PC-3 (cell line): ENCODE data around the gene DNAL4. TPM values are rescaled to one million over a fixed set of nuclear protein-coding genes. Genes with fewer than 3 reads are reported as not detected.

Experiments
- ATAC-seq: fragments of 200-7000 bp; cut with Tn5 transposase; 2 replicates; pipeline ENCODE4 v1.9.1; 2020; ENCODE audit warnings: mild to moderate bottlenecking, moderate library complexity
- BruUV-seq: library from RNA; stranded (reverse); fragments of 400-500 nt; replicated peaks from 2 replicates; lab custom pipeline; 2021; lab: Mats Ljungman, UMichigan
- CTCF ChIA-PET: fragments of 300-600 bp; sonication (Branson Sonifier 250); formaldehyde crosslinking; loops from one replicate; lab custom pipeline; 2022; ENCODE audit warnings: antibody characterized with exemption; lab: Charles Lee
- POLR2A ChIA-PET: fragments of 300-600 bp; sonication (Branson Sonifier 250); formaldehyde crosslinking; loops from one replicate; lab custom pipeline; 2022; ENCODE audit warnings: antibody characterized with exemption; ENCODE audit not compliant: unreplicated experiment; lab: Charles Lee
- DNase-seq: peaks from one replicate; pipeline ENCODE4 v3.0.0-alpha.2; 2015
- H2AFZ ChIP-seq: fragments of 300-600 bp; sonication (generic); 2 replicates; pipeline ENCODE4 v1.6.0; 2016; ENCODE audit warnings: antibody characterized with exemption, low read length
- H3F3A ChIP-seq: fragments of 300-600 bp; sonication (generic); one replicate; pipeline ENCODE4 v1.6.0; 2017; ENCODE audit warnings: antibody characterized with exemption, low read length, control low read depth, mild to moderate bottlenecking; ENCODE audit not compliant: unreplicated experiment
- H3K27ac ChIP-seq: fragments of 300-600 bp; sonication (generic); 2 replicates; pipeline ENCODE4 v1.5.1; 2016; ENCODE audit warnings: mild to moderate bottlenecking, low read length
- H3K27me3 ChIP-seq: fragments of 300-600 bp; sonication (generic); 2 replicates; pipeline ENCODE4 v1.6.1; 2016; ENCODE audit warnings: low read length, mixed read lengths
- H3K36me3 ChIP-seq: fragments of 300-600 bp; sonication (generic); 2 replicates; pipeline ENCODE4 v1.6.1; 2016; ENCODE audit warnings: low read depth, mixed run types, low read length, mixed read lengths
- H3K4me1 ChIP-seq: fragments of 300-600 bp; sonication (generic); 2 replicates; pipeline ENCODE4 v1.5.1; 2016; ENCODE audit warnings: low read length; ENCODE audit not compliant: insufficient read depth
- H3K4me2 ChIP-seq: fragments of 300-600 bp; sonication (generic); 2 replicates; pipeline ENCODE4 v1.6.0; 2016; ENCODE audit warnings: low read length
- H3K4me3 ChIP-seq: fragments of 300-600 bp; sonication (generic); 2 replicates; pipeline ENCODE4 v1.5.1; 2016; ENCODE audit warnings: mild to moderate bottlenecking, low read length, mixed read lengths
- H3K79me2 ChIP-seq: fragments of 300-600 bp; sonication (generic); 2 replicates; pipeline ENCODE4 v1.6.1; 2017; ENCODE audit warnings: low read length, mixed read lengths
- H3K9ac ChIP-seq: fragments of 300-600 bp; sonication (generic); 2 replicates; pipeline ENCODE4 v1.6.0; 2016; ENCODE audit warnings: mild to moderate bottlenecking, low read length
- H3K9me2 ChIP-seq: fragments of 300-600 bp; sonication (generic); replicated peaks from 2 replicates; pipeline ENCODE4 v1.6.1; 2016; ENCODE audit warnings: mixed run types, low read length, mixed read lengths
- H3K9me3 ChIP-seq: fragments of 300-600 bp; sonication (generic); 2 replicates; pipeline ENCODE4 v1.6.1; 2016; ENCODE audit warnings: low read length, mixed read lengths
- H4K20me1 ChIP-seq: fragments of 300-600 bp; sonication (generic); 2 replicates; pipeline ENCODE4 v1.6.1; 2016; ENCODE audit warnings: low read length, mixed read lengths
- CTCF ChIP-seq: fragments of 300-600 bp; sonication (generic); conservative IDR thresholded peaks from 2 replicates; pipeline ENCODE4 v1.5.1; 2017; ENCODE audit warnings: antibody characterized with exemption, low read depth, mild to moderate bottlenecking, low read length
- EZH2 ChIP-seq: fragments of 300-600 bp; sonication (generic); IDR thresholded peaks from one replicate; pipeline ENCODE4 v1.6.1; 2017; ENCODE audit warnings: antibody characterized with exemption, mild to moderate bottlenecking, low read length; ENCODE audit not compliant: unreplicated experiment
- EZH2phosphoT487 ChIP-seq: fragments of 300-600 bp; sonication (generic); IDR thresholded peaks from 2 replicates; pipeline ENCODE4 v1.6.1; 2018; ENCODE audit warnings: mild to moderate bottlenecking, antibody characterized with exemption, low read length, borderline replicate concordance
- intact Hi-C: fragments of 100-400 bp; cut with micrococcal nuclease; formaldehyde crosslinking; loops from 2 replicates; pipeline ENCODE4 v1.9.0; 2023
- total RNA-seq: library from RNA; depleted of rRNA; stranded (reverse); fragments of >200 nt; gene quantifications from 2 replicates; pipeline ENCODE4 v1.2.3, GENCODE V29; 2014

Gene DNAL4
- total RNA-seq, 1 experiment from 2014 or later: 22.5 TPM

DNA sequence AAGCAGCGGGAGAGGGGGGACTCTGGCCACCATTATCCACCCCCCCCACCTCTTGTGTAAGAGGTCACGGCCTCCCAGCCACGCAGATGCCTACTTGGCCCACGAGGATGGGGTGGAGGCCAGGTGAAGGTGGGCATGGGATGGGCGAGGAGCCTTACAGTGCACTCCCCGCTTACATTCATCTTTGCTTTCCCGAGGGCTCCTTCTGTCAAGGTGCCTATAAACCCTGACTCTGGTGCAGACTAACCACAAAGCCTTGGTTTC is 36.8 kb upstream of the DNAL4 start:
- Histone ChIP-seq H3K27me3 (no peaks in the 10 kb centered on the region), H4K20me1 (no peaks in the 10 kb centered on the region), H3K4me1 (peaks cover 6% of the 10 kb centered on the region), H2AFZ (no peak overlapping the region), H3K4me3 (no peak overlapping the region), H3F3A (no peaks in the 10 kb centered on the region), H3K9ac (no peak overlapping the region), H3K27ac (no peak overlapping the region), H3K9me2 (no peaks in the 10 kb centered on the region), H3K36me3 (no peaks in the 10 kb centered on the region), H3K4me2 (no peak overlapping the region), H3K79me2 (no peaks in the 10 kb centered on the region), H3K9me3 (no peaks in the 10 kb centered on the region)
- ATAC-seq: no peak
- DNase-seq: no peak
- CTCF ChIA-PET: no interaction called here
- BruUV-seq: no TSS peak
- no peak for TF ChIP-seq CTCF
- TF ChIP-seq EZH2: no peak
- TF ChIP-seq EZH2phosphoT487: no peak
- intact Hi-C loops: no loop called here
- POLR2A ChIA-PET: no interaction called here

- H3F3A ChIP-seq: no peaks in the 10 kb centered on the region
- no peaks in the 10 kb centered on the region for H3K79me2 ChIP-seq
- ChIA-PET CTCF (no interaction called here), POLR2A (no interaction called here)
- TF ChIP-seq EZH2: no peak
- no peak for TF ChIP-seq CTCF
- no peak for TF ChIP-seq EZH2phosphoT487
- H3K4me1 ChIP-seq: 0 out of 2 replicates have a peak, but pooled peaks cover under 1% of the 10 kb centered on the region
- no peaks in the 10 kb centered on the region for H4K20me1 ChIP-seq
- H3K9ac ChIP-seq: no peak overlapping the region
- H2AFZ ChIP-seq: no peak overlapping the region
- intact Hi-C loops: no loop called here
- no peak overlapping the region for H3K4me2 ChIP-seq
- ATAC-seq: no peak
- H3K27me3 ChIP-seq: no peaks in the 10 kb centered on the region
- H3K27ac ChIP-seq: no peak overlapping the region
- H3K4me3 ChIP-seq: no peak overlapping the region
- no peak for DNase-seq
- no TSS peak for BruUV-seq
- H3K9me2 ChIP-seq: no peaks in the 10 kb centered on the region
- H3K9me3 ChIP-seq: no peaks in the 10 kb centered on the region
- H3K36me3 ChIP-seq: no peaks in the 10 kb centered on the region
These were observed 36.3 kb upstream of the DNAL4 start for GRCh38 chr22:38830026-38830844.

GRCh38 chr22:38829485-38829884 is 35.5 kb upstream of the DNAL4 start:
- no TSS peak for BruUV-seq
- ChIA-PET POLR2A (no interaction called here), CTCF (no interaction called here)

More at GRCh38 chr22:38829485-38829884, 35.5 kb upstream of the DNAL4 start:
- H2AFZ ChIP-seq: no peak overlapping the region
- H4K20me1 ChIP-seq: no peaks in the 10 kb centered on the region
- DNase-seq (no peak), ATAC-seq (no peak)
- no peaks in the 10 kb centered on the region for H3F3A ChIP-seq
- no peaks in the 10 kb centered on the region for H3K79me2 ChIP-seq
- H3K9me2 ChIP-seq: no peaks in the 10 kb centered on the region
- H3K9ac ChIP-seq: no peak overlapping the region
- no peak overlapping the region for H3K27ac ChIP-seq
- H3K4me3 ChIP-seq: no peak overlapping the region
- H3K4me1 ChIP-seq: no peaks in the 10 kb centered on the region
- H3K27me3 ChIP-seq: no peaks in the 10 kb centered on the region
- no peak overlapping the region for H3K4me2 ChIP-seq
- no peaks in the 10 kb centered on the region for H3K36me3 ChIP-seq
- intact Hi-C loops: no loop called here
- no peak for TF ChIP-seq CTCF
- TF ChIP-seq EZH2: no peak
- no peak for TF ChIP-seq EZH2phosphoT487
- H3K9me3 ChIP-seq: no peaks in the 10 kb centered on the region
